GM19395 (cell line): Measurements from ENCODE around the gene LIME1.

Source experiments
- ATAC-seq: cut with Tn5 transposase; IDR thresholded peaks from one replicate; pipeline ENCODE4 v1.9.1; 2021; ENCODE audit warnings: mild to moderate bottlenecking, moderate library complexity; ENCODE audit not compliant: unreplicated experiment

Gene LIME1, protein sequence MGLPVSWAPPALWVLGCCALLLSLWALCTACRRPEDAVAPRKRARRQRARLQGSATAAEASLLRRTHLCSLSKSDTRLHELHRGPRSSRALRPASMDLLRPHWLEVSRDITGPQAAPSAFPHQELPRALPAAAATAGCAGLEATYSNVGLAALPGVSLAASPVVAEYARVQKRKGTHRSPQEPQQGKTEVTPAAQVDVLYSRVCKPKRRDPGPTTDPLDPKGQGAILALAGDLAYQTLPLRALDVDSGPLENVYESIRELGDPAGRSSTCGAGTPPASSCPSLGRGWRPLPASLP

DNA sequence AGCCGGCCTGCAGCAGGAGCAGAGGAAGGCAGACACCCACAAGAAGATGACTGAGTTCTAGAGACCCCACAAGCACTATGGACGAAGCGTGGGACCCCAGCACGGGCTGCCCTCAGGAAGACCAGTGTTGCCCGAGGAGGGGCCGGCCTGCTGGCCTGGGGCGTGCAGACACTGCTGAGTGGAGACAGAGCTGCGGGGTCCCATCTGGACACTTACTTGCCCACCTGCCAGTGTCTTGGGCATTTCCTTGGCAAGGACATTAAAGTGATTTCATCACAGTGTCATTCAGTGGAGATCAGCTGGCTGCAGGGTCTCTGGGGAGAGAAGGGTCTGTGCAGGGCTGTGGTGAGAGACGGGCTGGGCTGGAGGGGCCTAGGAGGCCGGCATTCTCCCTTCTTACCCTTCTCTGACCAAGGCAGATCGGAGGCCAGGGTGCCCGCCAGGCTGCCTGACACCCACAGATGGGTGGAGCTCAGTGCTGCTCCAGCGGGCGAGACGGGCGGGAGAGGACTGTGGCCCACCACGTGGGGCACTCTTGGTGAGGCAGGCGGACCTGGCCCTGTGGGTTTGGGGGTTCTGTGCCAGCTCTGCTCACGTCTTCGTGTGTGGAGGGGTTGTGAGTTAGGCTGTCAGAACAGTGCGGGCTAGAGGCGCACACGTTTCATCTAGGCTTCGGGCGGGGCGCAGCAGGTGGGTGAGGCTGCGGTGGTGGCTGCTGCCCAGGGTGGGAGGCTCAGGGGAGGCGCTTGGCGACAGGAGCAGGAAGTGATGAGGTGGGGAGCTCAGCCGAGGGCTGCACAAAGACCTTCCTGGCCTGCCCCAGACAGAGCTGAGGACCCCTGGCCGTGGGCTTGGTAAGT, at the start of gene LIME1:
Gene LIME1, plus strand, starts transcription at position 806 of the 860 bp plus-strand sequence. CDS start 886 bp downstream, outside the sequence.
- ATAC-seq = no peak

DNA sequence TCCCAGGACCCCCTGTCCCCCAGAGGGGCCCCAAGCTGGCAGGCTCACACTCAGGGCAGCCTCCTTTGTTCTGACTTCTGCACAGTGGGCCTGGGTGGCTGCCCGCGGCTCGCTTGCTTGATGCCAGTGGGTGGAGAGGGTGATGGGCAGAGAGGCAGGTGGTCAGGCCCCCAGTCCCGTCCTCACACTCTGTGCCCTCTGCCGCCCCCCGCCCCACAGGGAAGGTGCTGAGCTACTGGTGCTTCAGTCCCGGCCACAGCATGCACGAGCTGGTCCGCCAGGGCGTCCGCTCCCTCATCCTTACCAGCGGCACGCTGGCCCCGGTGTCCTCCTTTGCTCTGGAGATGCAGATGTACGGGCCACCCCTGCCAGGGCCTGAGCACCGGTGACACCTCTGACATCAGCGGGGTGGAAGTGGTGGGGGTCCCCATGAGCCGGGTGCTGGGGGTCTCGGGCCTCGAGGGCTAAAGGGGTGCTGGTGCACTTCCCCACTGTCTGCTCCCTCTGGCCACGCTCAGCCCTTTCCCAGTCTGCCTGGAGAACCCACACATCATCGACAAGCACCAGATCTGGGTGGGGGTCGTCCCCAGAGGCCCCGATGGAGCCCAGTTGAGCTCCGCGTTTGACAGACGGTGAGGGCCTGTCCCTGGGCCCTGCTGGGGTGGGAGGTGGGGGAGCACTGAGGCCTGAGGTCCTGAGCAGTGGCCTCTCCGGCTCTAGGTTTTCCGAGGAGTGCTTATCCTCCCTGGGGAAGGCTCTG, 48.9 kb upstream of the LIME1 start:
- no peak for ATAC-seq

DNA sequence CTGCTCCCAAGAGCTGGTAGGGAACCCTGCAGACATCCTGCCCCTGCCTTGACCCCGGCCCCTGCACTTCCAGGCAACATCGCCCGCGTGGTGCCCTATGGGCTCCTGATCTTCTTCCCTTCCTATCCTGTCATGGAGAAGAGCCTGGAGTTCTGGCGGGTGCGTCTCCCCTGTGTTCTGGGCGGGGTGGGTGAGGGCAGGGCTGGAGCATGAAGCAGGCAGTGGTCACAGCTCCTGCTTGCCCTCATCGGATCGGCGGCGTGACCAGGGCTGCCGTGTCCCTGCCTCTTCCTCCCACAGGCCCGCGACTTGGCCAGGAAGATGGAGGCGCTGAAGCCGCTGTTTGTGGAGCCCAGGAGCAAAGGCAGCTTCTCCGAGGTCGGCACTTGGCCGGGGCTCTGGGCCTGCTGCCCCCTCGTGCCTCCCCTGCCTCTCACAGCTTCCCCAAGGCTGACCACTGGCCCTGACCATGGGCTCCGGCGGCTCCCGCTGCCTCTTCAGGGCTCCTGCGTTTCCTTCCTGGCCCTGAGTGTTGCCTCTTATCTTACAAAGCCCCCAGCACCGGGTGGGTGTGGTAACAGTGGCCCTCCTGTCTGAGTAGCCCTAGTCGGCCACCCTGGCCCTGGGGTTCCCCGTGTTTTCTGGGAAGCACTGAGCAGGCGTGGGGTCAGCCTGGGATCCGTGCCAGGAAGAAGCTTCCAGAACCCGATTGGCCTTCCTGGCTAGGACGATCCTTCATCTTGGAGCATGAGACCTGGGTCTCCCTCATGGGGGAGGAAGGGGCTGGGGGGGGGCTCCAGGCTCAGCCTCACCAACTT, 48.0 kb upstream of the LIME1 start:
- ATAC-seq = no peak

DNA sequence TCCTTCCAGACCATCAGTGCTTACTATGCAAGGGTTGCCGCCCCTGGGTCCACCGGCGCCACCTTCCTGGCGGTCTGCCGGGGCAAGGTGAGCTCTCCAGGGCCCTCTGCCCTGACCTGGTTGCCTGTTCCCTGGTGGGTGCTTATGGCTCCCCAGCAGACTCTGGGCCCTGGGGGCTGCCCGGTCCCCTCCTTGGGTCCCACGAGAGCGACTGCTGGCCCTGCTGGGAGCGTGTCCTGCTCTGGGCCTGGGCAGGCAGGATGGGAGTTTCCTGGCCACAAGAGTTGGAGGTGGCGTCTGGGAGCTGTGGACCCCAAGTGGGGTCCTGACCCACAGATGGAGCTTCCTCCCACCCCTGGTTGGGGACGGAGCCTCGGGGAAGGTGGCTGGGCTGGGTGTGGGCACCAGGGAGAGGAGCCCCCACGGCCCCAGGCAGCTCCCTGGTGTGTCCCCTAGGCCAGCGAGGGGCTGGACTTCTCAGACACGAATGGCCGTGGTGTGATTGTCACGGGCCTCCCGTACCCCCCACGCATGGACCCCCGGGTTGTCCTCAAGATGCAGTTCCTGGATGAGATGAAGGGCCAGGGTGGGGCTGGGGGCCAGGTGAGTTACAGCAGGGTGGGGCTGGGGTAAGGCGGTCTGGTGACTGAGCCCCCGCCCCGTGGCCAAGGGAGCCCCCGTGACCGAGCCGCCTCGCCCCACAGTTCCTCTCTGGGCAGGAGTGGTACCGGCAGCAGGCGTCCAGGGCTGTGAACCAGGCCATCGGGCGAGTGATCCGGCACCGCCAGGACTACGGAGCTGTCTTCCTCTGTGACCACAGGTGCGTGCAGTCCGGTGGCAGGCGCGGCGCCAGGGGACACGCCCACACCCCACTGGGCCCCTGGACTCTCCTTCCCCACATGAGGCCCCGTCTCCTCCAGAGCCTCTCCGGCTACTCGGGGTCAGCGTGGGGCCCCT, 47.1 kb upstream of the LIME1 start:
- no peak for ATAC-seq

DNA sequence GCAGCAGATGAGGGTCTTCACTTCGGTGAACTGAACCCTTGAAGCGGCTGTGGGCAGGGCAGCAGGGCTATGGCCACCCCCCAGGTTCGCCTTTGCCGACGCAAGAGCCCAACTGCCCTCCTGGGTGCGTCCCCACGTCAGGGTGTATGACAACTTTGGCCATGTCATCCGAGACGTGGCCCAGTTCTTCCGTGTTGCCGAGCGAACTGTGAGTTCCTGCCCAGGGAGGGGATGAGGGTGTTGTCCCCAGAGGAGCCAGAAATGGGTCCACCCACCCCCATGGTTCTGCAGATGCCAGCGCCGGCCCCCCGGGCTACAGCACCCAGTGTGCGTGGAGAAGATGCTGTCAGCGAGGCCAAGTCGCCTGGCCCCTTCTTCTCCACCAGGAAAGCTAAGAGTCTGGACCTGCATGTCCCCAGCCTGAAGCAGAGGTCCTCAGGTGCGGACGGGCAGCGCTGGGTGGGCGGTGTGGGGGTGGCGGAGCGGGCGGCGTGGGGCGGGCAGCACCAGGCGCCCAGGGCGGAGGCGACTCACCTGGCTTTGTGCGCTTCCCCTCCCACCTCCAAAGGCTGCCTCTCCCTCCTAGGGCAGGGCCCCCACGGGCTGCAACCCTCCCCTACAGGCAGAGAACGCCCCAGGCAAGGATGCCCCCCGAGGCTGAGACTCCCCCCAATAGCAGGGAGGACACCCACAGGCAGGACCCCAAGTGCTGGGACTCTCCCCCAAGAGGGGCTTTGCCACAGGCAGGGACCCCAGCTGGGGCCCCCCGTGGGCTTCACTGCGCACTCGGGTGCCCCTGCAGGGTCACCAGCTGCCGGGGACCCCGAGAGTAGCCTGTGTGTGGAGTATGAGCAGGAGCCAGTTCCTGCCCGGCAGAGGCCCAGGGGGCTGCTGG, 46.2 kb upstream of the LIME1 start:
- ATAC-seq = no peak

DNA sequence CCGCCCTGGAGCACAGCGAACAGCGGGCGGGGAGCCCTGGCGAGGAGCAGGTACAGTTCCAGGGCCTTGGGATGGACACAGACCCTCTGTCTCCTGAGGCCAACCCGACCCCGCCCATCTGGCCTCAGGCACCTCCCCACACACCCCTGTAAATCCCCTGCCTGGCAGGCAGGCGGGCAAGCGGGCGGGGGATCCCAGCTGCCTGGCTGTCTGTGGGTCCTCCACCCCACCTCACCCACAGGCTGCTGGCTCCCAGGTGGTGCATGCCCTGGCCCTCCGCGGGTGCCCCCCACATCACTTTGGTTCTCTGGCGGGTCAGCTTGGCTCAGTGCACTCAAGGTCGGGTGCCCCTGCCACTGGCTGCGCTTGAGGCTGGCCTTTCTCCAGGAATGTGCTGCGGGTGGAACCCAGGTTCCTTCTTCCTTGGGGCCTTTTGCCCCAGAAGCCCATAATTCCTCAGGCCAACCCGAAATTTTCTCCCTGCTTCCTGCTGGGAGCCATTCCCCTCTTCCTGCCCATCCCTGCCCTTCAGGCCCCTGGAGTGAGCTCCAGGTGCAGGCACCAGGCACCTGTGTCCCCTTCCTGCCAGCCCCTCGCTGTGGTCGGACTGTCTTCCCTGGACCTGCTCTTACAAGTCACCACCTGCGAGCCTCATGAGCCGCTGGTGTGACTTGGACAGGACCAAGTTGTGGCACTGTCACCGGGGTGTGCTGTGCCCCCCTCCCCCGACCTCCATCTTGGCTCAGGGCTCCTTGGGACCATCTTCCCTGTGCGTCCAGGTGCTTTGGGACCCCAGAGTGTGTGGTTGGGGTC, 45.4 kb upstream of the LIME1 start:
- ATAC-seq = no peak

DNA sequence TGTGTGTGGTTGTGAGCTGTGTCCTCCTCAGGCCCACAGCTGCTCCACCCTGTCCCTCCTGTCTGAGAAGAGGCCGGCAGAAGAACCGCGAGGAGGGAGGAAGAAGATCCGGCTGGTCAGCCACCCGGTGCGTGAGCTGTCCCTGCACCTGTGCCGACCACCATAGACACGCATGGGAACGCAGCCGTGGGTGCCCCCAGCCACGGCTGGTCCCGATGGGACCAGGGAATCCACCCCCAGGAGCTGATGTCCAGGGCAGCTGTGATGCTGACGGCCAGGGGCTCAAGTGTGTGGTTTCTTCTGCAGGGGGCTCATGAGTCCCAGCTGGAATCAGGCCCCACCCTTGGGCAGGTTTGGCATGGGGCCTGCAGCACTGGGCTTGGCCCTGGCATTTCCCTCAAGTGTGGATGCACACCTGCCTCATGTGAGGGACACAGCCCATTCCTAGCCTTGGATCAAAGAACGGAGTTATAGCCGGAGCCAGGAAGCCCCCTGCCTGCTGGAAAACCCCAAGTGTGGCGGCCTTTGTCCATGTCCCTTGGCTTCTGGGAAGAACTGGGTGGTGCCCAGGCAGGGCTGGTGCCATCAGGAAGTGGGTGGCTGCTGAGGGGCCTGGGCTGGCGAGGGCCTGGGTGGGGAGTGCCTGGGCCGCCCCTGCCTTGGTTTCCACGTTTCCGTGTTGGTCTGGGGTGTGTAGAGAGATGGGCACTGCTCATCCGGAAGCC, 44.6 kb upstream of the LIME1 start:
- ATAC-seq = no peak

DNA sequence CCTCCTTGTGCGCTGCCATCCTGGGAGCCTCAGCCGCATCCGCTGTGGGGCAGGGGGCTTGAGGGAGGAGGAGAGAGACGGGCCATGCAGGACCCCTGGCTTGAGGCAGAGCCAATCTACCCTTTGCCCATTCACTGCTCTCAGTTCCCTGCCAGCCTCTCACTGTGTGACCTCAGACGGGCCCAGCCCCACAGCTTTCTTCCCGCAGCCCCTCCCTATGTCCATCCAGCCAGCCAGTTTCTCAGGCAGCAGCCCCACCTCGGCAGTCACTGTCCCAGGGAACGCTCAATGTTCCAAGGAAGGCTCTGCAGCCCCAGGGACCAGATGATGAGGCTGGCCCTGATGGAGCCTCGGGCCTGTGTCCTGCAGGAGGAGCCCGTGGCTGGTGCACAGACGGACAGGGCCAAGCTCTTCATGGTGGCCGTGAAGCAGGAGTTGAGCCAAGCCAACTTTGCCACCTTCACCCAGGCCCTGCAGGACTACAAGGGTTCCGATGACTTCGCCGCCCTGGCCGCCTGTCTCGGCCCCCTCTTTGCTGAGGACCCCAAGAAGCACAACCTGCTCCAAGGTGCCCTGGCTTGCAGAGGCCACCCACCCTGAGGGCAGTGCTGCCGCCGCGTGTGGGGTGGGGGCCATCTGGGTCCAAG, 43.9 kb upstream of the LIME1 start:
- ATAC-seq = no peak

DNA sequence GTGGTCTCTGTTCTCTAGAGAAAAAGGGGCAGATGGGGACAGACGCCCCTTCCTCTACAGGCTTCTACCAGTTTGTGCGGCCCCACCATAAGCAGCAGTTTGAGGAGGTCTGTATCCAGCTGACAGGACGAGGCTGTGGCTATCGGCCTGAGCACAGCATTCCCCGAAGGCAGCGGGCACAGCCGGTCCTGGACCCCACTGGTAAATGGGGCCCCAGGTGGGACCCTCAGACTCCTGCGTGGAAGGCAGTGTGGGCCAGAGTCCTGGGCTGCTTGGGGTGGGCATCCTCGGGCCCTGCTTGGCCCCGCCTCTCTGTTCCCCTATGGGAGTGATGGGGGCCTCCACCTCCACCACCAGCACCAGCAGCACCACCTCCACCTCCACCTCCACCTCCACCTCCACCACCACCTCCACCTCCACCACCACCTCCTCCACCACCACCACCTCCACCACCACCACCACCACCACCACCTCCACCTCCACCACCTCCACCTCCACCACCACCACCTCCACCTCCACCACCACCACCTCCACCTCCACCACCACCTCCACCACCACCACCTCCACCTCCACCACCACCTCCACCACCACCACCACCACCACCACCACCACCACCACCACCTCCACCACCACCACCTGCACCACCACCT, 43.3 kb upstream of the LIME1 start:
- ATAC-seq = no peak

DNA sequence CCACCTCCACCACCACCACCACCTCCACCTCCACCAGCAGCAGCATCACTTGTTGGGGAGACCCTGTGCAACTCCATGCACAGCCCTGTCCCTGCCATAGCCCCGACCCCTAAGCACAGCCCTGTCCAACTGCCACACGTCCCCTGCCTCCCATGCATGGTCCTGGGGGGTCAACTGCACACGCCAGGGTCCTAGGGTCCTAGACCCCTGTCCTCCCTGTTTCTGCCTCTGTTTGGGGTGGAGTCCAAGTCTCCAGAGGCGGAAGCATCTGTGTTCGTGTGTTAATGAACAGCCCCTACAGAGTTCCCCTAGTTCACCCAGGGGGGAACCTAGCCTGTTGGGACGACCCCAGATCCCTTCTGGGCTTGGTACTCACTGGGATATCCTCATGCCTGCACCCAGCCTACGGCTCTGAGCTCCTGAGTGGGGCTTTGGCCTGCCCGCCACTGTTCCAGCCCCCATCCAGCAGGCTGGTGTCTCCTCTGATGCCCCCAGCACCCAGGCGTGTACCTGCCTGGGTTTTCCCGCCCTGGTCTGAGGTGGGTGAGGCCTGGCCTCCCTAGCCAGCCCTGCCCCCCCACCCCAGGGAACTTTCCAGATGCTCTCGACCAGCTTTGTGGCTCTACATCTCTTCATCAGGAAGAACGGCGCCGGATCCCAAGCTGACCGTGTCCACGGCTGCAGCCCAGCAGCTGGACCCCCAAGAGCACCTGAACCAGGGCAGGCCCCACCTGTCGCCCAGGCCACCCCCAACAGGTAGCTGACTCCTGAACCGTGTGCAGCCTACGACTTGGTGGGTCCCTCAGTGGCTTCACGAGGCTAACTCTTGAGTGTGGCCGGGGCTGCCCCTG, 42.5 kb upstream of the LIME1 start:
- ATAC-seq = no peak

DNA sequence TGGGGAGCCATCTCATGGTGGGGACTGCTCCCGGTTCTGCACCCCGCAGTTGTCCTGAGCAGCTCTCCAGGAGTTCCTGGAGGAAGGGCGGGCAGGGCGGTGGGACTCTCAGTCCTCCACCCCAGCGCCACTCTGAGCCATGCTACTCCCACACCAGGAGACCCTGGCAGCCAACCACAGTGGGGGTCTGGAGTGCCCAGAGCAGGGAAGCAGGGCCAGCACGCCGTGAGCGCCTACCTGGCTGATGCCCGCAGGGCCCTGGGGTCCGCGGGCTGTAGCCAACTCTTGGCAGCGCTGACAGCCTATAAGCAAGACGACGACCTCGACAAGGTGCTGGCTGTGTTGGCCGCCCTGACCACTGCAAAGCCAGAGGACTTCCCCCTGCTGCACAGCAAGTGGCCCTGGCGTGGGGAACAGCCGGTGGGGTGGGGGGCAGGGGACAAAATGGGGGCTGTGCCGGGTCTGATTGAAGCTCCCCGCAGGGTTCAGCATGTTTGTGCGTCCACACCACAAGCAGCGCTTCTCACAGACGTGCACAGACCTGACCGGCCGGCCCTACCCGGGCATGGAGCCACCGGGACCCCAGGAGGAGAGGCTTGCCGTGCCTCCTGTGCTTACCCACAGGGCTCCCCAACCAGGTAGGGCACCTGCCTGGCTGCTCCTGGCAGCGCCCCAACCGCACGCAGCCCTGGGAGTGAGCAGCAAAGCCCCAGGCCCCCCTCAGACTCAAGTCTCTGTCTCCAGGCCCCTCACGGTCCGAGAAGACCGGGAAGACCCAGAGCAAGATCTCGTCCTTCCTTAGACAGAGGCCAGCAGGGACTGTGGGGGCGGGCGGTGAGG, 41.7 kb upstream of the LIME1 start:
- ATAC-seq = no peak

DNA sequence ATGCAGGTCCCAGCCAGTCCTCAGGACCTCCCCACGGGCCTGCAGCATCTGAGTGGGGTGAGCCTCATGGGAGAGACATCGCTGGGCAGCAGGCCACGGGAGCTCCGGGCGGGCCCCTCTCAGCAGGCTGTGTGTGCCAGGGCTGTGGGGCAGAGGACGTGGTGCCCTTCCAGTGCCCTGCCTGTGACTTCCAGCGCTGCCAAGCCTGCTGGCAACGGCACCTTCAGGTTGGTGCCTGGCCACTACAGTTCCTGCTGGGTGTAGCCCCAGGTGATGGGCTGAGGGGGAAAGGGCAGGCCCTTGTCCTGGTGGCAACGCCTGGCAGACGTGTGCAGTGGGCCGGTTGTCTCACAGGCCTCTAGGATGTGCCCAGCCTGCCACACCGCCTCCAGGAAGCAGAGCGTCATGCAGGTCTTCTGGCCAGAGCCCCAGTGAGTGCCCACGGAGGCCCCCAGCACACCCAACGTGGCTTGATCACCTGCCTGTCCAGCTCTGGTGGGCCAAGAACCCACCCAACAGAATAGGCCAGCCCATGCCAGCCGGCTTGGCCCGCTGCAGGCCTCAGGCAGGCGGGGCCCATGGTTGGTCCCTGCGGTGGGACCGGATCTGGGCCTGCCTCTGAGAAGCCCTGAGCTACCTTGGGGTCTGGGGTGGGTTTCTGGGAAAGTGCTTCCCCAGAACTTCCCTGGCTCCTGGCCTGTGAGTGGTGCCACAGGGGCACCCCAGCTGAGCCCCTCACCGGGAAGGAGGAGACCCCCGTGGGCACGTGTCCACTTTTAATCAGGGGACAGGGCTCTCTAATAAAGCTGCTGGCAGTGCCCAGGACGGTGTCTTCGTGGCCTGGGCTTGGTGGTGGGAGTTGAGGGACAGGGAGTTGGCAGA, 40.8 kb upstream of the LIME1 start:
- no peak for ATAC-seq

DNA sequence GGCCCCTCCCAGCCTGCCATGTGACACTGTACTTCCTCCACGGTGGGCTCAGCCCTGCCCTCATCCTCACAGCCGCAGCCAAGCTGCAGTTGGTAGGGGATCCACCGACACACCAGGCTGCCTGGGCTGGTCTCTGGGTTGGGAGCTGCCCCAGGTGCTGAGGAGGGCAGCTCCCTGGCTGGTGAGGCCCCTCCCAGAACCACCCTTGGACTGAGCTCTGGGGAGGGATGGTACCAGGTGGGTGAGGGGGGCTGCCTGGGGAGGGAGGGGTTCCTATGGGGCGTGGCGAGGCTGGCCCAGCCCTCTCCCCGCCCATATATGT, 40.2 kb upstream of the LIME1 start:
- no peak for ATAC-seq
